ENCODE measurements around the gene GLRX3. TPM values are rescaled to one million over a fixed set of nuclear protein-coding genes. Genes with fewer than 3 reads are reported as not detected.
"Not testable (repeated sequence)": the region's sequence is repeated elsewhere in the genome, so short reads cannot be mapped to it uniquely, and the experiment has no call there.

Gene GLRX3
- total RNA-seq, 2 experiments from 2014 or later = 117 to 123 TPM

- Mint-ChIP-seq H3K27me3 (peaks cover 6% of the 10 kb centered on the region), H3K36me3 (ENCODE audit: low read depth) (no peaks in the 10 kb centered on the region), H3K27ac (no peak overlapping the region), H3K4me3 (no peak overlapping the region), H3K4me1 (no peaks in the 10 kb centered on the region), H3K9me3 (ENCODE audit: low read depth) (no peaks in the 10 kb centered on the region)
- intact Hi-C loops (cut with DNase I, micrococcal nuclease) = loop anchor here (5.0 to 10.0 kb wide), 4 partner anchors 140 to 1680 kb away; partner anchors contain the start of gene TCERG1L (in 1 of the 2)
- ATAC-seq (no peak), DNase-seq (no peak)
- POLR2A ChIA-PET = no interaction called here
- CTCF ChIA-PET = no interaction called here
These were observed 58.9 kb downstream of the GLRX3 start for GRCh38 chr10:130194991-130195645.

- no peak for DNase-seq
- H3K4me3 Mint-ChIP-seq = no peak overlapping the region
- H3K27me3 Mint-ChIP-seq = peaks cover 6% of the 10 kb centered on the region
- POLR2A ChIA-PET = no interaction called here
- CTCF ChIA-PET = interaction anchor here (0.6 kb wide), 2 partner anchors 19 to 328 kb away, joined by 3 to 4 read pairs; no protein-coding TSS in a partner anchor
- no peak overlapping the region for H3K27ac Mint-ChIP-seq
- ATAC-seq = no peak
- no peaks in the 10 kb centered on the region for H3K4me1 Mint-ChIP-seq
- intact Hi-C loops (cut with DNase I, micrococcal nuclease) = loop anchor here in 1 of 2 experiments (10.0 kb wide), 2 partner anchors 139 to 1679 kb away; no protein-coding TSS in a partner anchor
- no peaks in the 10 kb centered on the region for H3K36me3 Mint-ChIP-seq (ENCODE audit: low read depth)
- H3K9me3 Mint-ChIP-seq (ENCODE audit: low read depth) = no peaks in the 10 kb centered on the region
These were observed 59.6 kb downstream of the GLRX3 start for GRCh38 chr10:130195746-130196294.

GRCh38 chr10:130196511-130197487 is 60.6 kb downstream of the GLRX3 start:
- no peak overlapping the region for H3K4me3 Mint-ChIP-seq
- no peak overlapping the region for H3K27ac Mint-ChIP-seq
- H3K4me1 Mint-ChIP-seq = no peaks in the 10 kb centered on the region
- no peaks in the 10 kb centered on the region for H3K36me3 Mint-ChIP-seq (ENCODE audit: low read depth)
- DNase-seq (no peak), ATAC-seq (no peak)
- no peaks in the 10 kb centered on the region for H3K9me3 Mint-ChIP-seq (ENCODE audit: low read depth)
- H3K27me3 Mint-ChIP-seq = no peaks in the 10 kb centered on the region
- intact Hi-C loops (cut with DNase I, micrococcal nuclease) = loop anchor here in 1 of 2 experiments (10.0 kb wide), 2 partner anchors 138 to 1678 kb away; no protein-coding TSS in a partner anchor
- ChIA-PET CTCF (no interaction called here), POLR2A (no interaction called here)

- no peaks in the 10 kb centered on the region for H3K36me3 Mint-ChIP-seq (ENCODE audit: low read depth)
- ChIA-PET POLR2A (no interaction called here), CTCF (interaction anchor here (0.7 kb wide), 1 partner anchor 304 kb away, joined by 3 read pairs; no protein-coding TSS in a partner anchor)
- no peak overlapping the region for H3K27ac Mint-ChIP-seq
- DNase-seq (no peak), ATAC-seq (no peak)
- no peaks in the 10 kb centered on the region for H3K4me1 Mint-ChIP-seq
- intact Hi-C loops (cut with DNase I, micrococcal nuclease) = loop anchor here in 1 of 2 experiments (10.0 kb wide), 2 partner anchors 136 to 1676 kb away; no protein-coding TSS in a partner anchor
- no peak overlapping the region for H3K4me3 Mint-ChIP-seq
- no peaks in the 10 kb centered on the region for H3K9me3 Mint-ChIP-seq (ENCODE audit: low read depth)
- no peaks in the 10 kb centered on the region for H3K27me3 Mint-ChIP-seq
These were observed 62.5 kb downstream of the GLRX3 start for GRCh38 chr10:130198651-130199050.

- H3K9me3 Mint-ChIP-seq (ENCODE audit: low read depth) = no peaks in the 10 kb centered on the region
- CTCF ChIA-PET = no interaction called here
These were observed 64.2 kb downstream of the GLRX3 start for GRCh38 chr10:130200179-130201042.

GRCh38 chr10:130201043-130201380 is 64.8 kb downstream of the GLRX3 start:
- H3K27ac Mint-ChIP-seq = no peak overlapping the region
- intact Hi-C loops (cut with DNase I, micrococcal nuclease) = no loop called here
- no peaks in the 10 kb centered on the region for H3K9me3 Mint-ChIP-seq (ENCODE audit: low read depth)
- ChIA-PET POLR2A (no interaction called here), CTCF (no interaction called here)
- H3K36me3 Mint-ChIP-seq (ENCODE audit: low read depth) = no peaks in the 10 kb centered on the region
- no peaks in the 10 kb centered on the region for H3K27me3 Mint-ChIP-seq
- DNase-seq (no peak), ATAC-seq (no peak)
- no peaks in the 10 kb centered on the region for H3K4me1 Mint-ChIP-seq
- no peak overlapping the region for H3K4me3 Mint-ChIP-seq

More at GRCh38 chr10:130200179-130201042, 64.2 kb downstream of the GLRX3 start:
- Mint-ChIP-seq H3K36me3 (ENCODE audit: low read depth) (no peaks in the 10 kb centered on the region), H3K4me3 (no peak overlapping the region), H3K4me1 (no peaks in the 10 kb centered on the region), H3K27ac (no peak overlapping the region), H3K27me3 (no peaks in the 10 kb centered on the region)
- intact Hi-C loops (cut with DNase I, micrococcal nuclease) = no loop called here
- DNase-seq = no peak
- POLR2A ChIA-PET = no interaction called here
- no peak for ATAC-seq

- H3K36me3 Mint-ChIP-seq (ENCODE audit: low read depth); H3K27me3 Mint-ChIP-seq; CTCF ChIA-PET; H3K27ac Mint-ChIP-seq; H3K4me1 Mint-ChIP-seq; DNase-seq; intact Hi-C loops (cut with DNase I, micrococcal nuclease); H3K9me3 Mint-ChIP-seq (ENCODE audit: low read depth); H3K4me3 Mint-ChIP-seq; POLR2A ChIA-PET; ATAC-seq: not testable (repeated sequence)
These were observed 66.0 kb downstream of the GLRX3 start for GRCh38 chr10:130202150-130202549.

- no peak for ATAC-seq
- Mint-ChIP-seq H3K27me3 (no peaks in the 10 kb centered on the region), H3K9me3 (ENCODE audit: low read depth) (no peaks in the 10 kb centered on the region), H3K4me3 (no peak overlapping the region), H3K36me3 (ENCODE audit: low read depth) (no peaks in the 10 kb centered on the region), H3K4me1 (no peaks in the 10 kb centered on the region), H3K27ac (no peak overlapping the region)
- DNase-seq = no peak
- intact Hi-C loops (cut with DNase I, micrococcal nuclease) = no loop called here
- ChIA-PET CTCF (no interaction called here), POLR2A (no interaction called here)
These were observed 66.9 kb downstream of the GLRX3 start for GRCh38 chr10:130202984-130203621.

GRCh38 chr10:130203626-130204025 is 67.4 kb downstream of the GLRX3 start:
- no peak overlapping the region for H3K27ac Mint-ChIP-seq
- H3K27me3 Mint-ChIP-seq = no peaks in the 10 kb centered on the region
- intact Hi-C loops (cut with DNase I, micrococcal nuclease) = no loop called here
- ChIA-PET POLR2A (no interaction called here), CTCF (no interaction called here)
- H3K36me3 Mint-ChIP-seq (ENCODE audit: low read depth) = no peaks in the 10 kb centered on the region
- no peak for DNase-seq
- no peak for ATAC-seq
- no peak overlapping the region for H3K4me3 Mint-ChIP-seq
- H3K9me3 Mint-ChIP-seq (ENCODE audit: low read depth) = no peaks in the 10 kb centered on the region
- H3K4me1 Mint-ChIP-seq = no peaks in the 10 kb centered on the region

GRCh38 chr10:130206216-130206737 is 70.1 kb downstream of the GLRX3 start:
- ChIA-PET POLR2A (no interaction called here), CTCF (interaction anchor here (0.5 kb wide), 1 partner anchor 1509 kb away, joined by 3 read pairs; no protein-coding TSS in a partner anchor)
- H3K4me3 Mint-ChIP-seq = no peak overlapping the region
- DNase-seq (no peak), ATAC-seq (no peak)
- no peaks in the 10 kb centered on the region for H3K36me3 Mint-ChIP-seq (ENCODE audit: low read depth)
- no peaks in the 10 kb centered on the region for H3K27me3 Mint-ChIP-seq
- no peak overlapping the region for H3K27ac Mint-ChIP-seq
- no peaks in the 10 kb centered on the region for H3K4me1 Mint-ChIP-seq
- intact Hi-C loops (cut with DNase I, micrococcal nuclease) = no loop called here
- no peaks in the 10 kb centered on the region for H3K9me3 Mint-ChIP-seq (ENCODE audit: low read depth)

Measured in activated CD4-positive, alpha-beta T cell treated with anti-CD3 and anti-CD28 coated beads for 36 hours (primary cell).